ENCODE measurements around the gene ZDHHC11.

DNA sequence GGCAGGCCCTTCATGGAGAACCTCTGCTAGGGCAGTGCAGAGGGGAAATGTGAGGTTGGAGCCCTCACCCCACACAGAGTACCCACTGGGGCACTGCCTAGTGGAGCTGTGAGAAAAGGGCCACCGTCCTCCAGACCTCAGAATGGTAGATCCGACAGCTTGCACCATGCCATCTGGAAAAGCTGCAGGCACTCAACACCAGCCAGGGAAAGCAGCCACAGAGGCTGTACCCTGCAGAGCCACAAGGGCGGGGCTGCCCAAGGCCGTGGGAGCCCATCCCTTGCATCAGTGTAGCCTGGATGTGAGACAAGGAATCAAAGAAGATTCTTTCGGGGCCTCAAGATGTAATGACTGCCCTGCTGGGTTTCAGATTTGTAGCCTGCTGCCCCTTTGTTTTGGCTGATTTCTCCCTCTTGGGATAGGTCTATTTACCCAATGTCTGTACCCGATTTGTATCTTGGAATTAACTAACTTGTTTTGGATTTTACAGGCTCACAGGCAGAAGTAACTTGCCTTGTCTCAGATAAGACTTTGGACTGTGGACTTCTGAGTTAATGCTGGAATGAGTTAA is 16.6 kb upstream of the ZDHHC11 start:
- TF ChIP-seq, protein P1, sequence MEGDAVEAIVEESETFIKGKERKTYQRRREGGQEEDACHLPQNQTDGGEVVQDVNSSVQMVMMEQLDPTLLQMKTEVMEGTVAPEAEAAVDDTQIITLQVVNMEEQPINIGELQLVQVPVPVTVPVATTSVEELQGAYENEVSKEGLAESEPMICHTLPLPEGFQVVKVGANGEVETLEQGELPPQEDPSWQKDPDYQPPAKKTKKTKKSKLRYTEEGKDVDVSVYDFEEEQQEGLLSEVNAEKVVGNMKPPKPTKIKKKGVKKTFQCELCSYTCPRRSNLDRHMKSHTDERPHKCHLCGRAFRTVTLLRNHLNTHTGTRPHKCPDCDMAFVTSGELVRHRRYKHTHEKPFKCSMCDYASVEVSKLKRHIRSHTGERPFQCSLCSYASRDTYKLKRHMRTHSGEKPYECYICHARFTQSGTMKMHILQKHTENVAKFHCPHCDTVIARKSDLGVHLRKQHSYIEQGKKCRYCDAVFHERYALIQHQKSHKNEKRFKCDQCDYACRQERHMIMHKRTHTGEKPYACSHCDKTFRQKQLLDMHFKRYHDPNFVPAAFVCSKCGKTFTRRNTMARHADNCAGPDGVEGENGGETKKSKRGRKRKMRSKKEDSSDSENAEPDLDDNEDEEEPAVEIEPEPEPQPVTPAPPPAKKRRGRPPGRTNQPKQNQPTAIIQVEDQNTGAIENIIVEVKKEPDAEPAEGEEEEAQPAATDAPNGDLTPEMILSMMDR (IDR thresholded peaks at IDR 0.05; ENCODE audit: poor library complexity) = no peak
- TF ChIP-seq EZH2 (IDR thresholded peaks at IDR 0.05; ENCODE audit: borderline replicate concordance) (no peak), EZH2phosphoT487 (IDR thresholded peaks at IDR 0.05; ENCODE audit: low read depth, severe bottlenecking, unreplicated experiment) (no peak)
